HEK293 (cell line): Measurements from ENCODE around the gene PRAC2.

Experiments
- CTCF ChIA-PET: fragments of 350-600 bp; formaldehyde crosslinking; extraction: SDS; loops from one replicate; lab custom pipeline; 2021; ENCODE audit warnings: antibody characterized with exemption; lab: Yijun Ruan, JAX
- POLR2A ChIA-PET: fragments of 300-600 bp; formaldehyde crosslinking; extraction: SDS; loops from one replicate; lab custom pipeline; 2020; ENCODE audit warnings: antibody characterized with exemption, inconsistent platforms; lab: Yijun Ruan, JAX
- H3K27ac ChIP-seq: fragments of 200-500 bp; sonication (Bioruptor generic); 2 replicates; pipeline ENCODE4 v1.5.1; 2014; ENCODE audit warnings: low read depth, low read length, control low read depth, inconsistent platforms; ENCODE audit errors: extremely low read depth
- H3K36me3 ChIP-seq, 2 experiments: fragments of 200-500 bp in 1 of 2; sonication (Bioruptor generic) in 1 of 2; 1 replicate in 1 of 2; 2 replicates in 1 of 2; pipeline ENCODE4 v1.5.1; 2014 to 2017; ENCODE audit warnings: inconsistent platforms in 2 of 2, low read length in 2 of 2; ENCODE audit not compliant: control insufficient read depth in 2 of 2, insufficient read depth in 1 of 2
- H3K4me1 ChIP-seq: fragments of 200-500 bp; sonication (Bioruptor generic); 2 replicates; pipeline ENCODE4 v1.5.1; 2014; ENCODE audit warnings: mild to moderate bottlenecking, low read length, inconsistent platforms; ENCODE audit not compliant: control insufficient read depth, insufficient read depth
- H3K4me3 ChIP-seq: 2 replicates; pipeline ENCODE4 v1.5.1; 2011; ENCODE audit warnings: low read depth, mild to moderate bottlenecking, control low read depth, low read length, moderate library complexity
- H3K9me3 ChIP-seq: fragments of 200-500 bp; sonication (Bioruptor generic); 2 replicates; pipeline ENCODE4 v1.5.1; 2014; ENCODE audit warnings: low read depth, low read length, inconsistent platforms; ENCODE audit not compliant: control insufficient read depth, insufficient read depth
- AEBP2 ChIP-seq: fragments of 450-650 bp; formaldehyde crosslinking; IDR thresholded peaks from 2 replicates; pipeline ENCODE4 v1.5.1; 2016; ENCODE audit warnings: missing biosample characterization, missing genetic modification characterization, borderline replicate concordance
- IKZF3 ChIP-seq: fragments of 450-650 bp; IDR thresholded peaks from 2 replicates; pipeline ENCODE4 v1.5.0; 2018; ENCODE audit warnings: missing biosample characterization, mild to moderate bottlenecking, missing genetic modification characterization, moderate library complexity
- SCRT2 ChIP-seq: fragments of 450-650 bp; formaldehyde crosslinking; IDR thresholded peaks from 2 replicates; pipeline ENCODE4 v1.5.1; 2016; ENCODE audit warnings: missing biosample characterization, missing genetic modification characterization
- SP7 ChIP-seq: fragments of 450-650 bp; formaldehyde crosslinking; IDR thresholded peaks from 2 replicates; pipeline ENCODE4 v1.5.1; 2016; ENCODE audit warnings: missing biosample characterization, missing genetic modification characterization
- ZNF138 ChIP-seq: fragments of 450-650 bp; formaldehyde crosslinking; IDR thresholded peaks from 2 replicates; pipeline ENCODE4 v1.5.1; 2016; ENCODE audit warnings: missing biosample characterization, missing genetic modification characterization, borderline replicate concordance
- ZNF324 ChIP-seq: fragments of 450-650 bp; formaldehyde crosslinking; IDR thresholded peaks from 2 replicates; pipeline ENCODE4 v1.5.1; 2016; ENCODE audit warnings: missing biosample characterization, missing genetic modification characterization
- ZNF341 ChIP-seq: fragments of 450-650 bp; formaldehyde crosslinking; IDR thresholded peaks from 2 replicates; pipeline ENCODE4; 2016; ENCODE audit warnings: low read depth, missing biosample characterization, missing genetic modification characterization
- ZNF521 ChIP-seq: fragments of 450-650 bp; formaldehyde crosslinking; IDR thresholded peaks from 2 replicates; pipeline ENCODE4 v1.5.1; 2017; ENCODE audit warnings: missing biosample characterization, mild to moderate bottlenecking, missing genetic modification characterization
- ZNF585B ChIP-seq: fragments of 450-650 bp; formaldehyde crosslinking; IDR thresholded peaks from 2 replicates; pipeline ENCODE4 v1.5.1; 2016; ENCODE audit warnings: missing biosample characterization, missing genetic modification characterization
- ZNF664 ChIP-seq: fragments of 450-650 bp; formaldehyde crosslinking; IDR thresholded peaks from 2 replicates; pipeline ENCODE4 v1.5.1; 2016; ENCODE audit warnings: missing biosample characterization, missing genetic modification characterization
- ZNF791 ChIP-seq: fragments of 450-650 bp; formaldehyde crosslinking; IDR thresholded peaks from 2 replicates; pipeline ENCODE4 v1.5.1; 2016; ENCODE audit warnings: missing biosample characterization, missing genetic modification characterization
- ZSCAN4 ChIP-seq: fragments of 450-650 bp; formaldehyde crosslinking; IDR thresholded peaks from 2 replicates; pipeline ENCODE4 v1.5.1; 2017; ENCODE audit warnings: missing biosample characterization, missing genetic modification characterization
- ZSCAN5A ChIP-seq: fragments of 450-650 bp; formaldehyde crosslinking; IDR thresholded peaks from 2 replicates; pipeline ENCODE4 v1.5.1; 2016; ENCODE audit warnings: missing biosample characterization, missing genetic modification characterization
- TF ChIP-seq, protein P1 (sequence below): fragments of 450-650 bp; formaldehyde crosslinking; IDR thresholded peaks from 2 replicates; pipeline ENCODE4 v1.5.1; 2016; ENCODE audit warnings: missing biosample characterization, missing genetic modification characterization
- TF ChIP-seq, protein P2 (sequence below): fragments of 450-650 bp; formaldehyde crosslinking; IDR thresholded peaks from 2 replicates; pipeline ENCODE4 v1.5.1; 2016; ENCODE audit warnings: missing biosample characterization, missing genetic modification characterization
- TF ChIP-seq, protein P3 (sequence below): fragments of 450-650 bp; formaldehyde crosslinking; IDR thresholded peaks from 2 replicates; pipeline ENCODE4 v1.5.1; 2016; ENCODE audit warnings: missing biosample characterization, missing genetic modification characterization

PRAC2 gene

GRCh38 chr17:48726916-48727286 is 3.9 kb downstream of the PRAC2 start (continued):
- TF ChIP-seq, protein P1, sequence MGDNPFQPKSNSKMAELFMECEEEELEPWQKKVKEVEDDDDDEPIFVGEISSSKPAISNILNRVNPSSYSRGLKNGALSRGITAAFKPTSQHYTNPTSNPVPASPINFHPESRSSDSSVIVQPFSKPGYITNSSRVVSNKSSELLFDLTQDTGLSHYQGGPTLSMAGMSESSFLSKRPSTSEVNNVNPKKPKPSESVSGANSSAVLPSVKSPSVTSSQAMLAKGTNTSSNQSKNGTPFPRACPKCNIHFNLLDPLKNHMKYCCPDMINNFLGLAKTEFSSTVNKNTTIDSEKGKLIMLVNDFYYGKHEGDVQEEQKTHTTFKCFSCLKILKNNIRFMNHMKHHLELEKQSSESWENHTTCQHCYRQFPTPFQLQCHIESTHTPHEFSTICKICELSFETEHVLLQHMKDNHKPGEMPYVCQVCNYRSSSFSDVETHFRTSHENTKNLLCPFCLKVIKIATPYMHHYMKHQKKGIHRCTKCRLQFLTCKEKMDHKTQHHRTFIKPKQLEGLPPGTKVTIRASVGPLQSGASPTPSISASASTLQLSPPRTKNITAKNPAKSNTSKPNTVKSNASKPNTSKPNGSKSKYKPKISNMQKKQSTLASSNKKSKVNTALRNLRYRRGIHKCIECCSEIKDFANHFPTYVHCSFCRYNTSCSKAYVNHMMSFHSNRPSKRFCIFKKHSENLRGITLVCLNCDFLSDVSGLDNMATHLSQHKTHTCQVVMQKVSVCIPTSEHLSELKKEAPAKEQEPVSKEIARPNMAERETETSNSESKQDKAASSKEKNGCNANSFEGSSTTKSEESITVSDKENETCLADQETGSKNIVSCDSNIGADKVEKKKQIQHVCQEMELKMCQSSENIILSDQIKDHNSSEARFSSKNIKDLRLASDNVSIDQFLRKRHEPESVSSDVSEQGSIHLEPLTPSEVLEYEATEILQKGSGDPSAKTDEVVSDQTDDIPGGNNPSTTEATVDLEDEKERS (tag by site-specific recombination), result no peak
- no peak for TF ChIP-seq ZNF521 (tag by site-specific recombination)

DNA sequence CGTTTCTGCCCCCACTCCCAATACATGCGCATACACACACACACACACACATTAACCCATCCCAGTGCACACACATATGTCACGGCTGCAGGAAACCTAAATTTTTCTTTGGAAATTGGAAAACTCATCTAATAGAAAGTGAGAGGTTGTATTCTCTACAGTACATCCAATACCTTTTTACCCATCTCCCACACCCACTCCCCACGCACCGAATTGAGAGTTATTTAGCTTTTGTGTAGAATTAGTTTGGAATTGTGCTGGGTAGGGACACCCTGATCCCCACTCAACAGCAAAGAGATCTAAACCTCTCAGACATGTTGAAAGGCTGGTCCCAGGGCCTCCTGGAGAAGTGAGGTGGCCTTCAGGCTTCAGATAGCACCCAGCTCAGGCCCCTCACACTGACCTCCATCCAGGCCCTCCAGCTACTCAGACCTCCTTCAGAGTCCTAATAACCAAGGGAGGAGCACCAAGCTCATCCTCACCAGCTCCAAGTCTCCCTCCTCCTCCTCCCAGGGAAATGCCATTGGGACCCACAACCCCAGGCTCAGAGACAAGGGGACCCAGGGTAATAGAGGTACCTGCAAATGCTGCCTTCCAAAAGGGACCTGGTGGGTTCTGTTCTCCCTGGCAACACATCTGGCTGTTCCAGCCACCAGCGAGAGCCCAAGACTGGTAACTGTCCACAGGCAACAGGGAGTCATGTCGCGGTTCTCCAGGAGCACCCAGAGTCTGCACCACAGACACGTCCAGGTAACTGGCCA is 4.6 kb downstream of the PRAC2 start:
- CTCF ChIA-PET, result interaction anchor here (0.6 to 14.1 kb wide), 11 partner anchors 10 to 305 kb away, joined by 3 to 246 read pairs (median 4); no protein-coding TSS in a partner anchor
- H3K4me1 ChIP-seq, result peaks cover 7% of the 10 kb centered on the region

DNA sequence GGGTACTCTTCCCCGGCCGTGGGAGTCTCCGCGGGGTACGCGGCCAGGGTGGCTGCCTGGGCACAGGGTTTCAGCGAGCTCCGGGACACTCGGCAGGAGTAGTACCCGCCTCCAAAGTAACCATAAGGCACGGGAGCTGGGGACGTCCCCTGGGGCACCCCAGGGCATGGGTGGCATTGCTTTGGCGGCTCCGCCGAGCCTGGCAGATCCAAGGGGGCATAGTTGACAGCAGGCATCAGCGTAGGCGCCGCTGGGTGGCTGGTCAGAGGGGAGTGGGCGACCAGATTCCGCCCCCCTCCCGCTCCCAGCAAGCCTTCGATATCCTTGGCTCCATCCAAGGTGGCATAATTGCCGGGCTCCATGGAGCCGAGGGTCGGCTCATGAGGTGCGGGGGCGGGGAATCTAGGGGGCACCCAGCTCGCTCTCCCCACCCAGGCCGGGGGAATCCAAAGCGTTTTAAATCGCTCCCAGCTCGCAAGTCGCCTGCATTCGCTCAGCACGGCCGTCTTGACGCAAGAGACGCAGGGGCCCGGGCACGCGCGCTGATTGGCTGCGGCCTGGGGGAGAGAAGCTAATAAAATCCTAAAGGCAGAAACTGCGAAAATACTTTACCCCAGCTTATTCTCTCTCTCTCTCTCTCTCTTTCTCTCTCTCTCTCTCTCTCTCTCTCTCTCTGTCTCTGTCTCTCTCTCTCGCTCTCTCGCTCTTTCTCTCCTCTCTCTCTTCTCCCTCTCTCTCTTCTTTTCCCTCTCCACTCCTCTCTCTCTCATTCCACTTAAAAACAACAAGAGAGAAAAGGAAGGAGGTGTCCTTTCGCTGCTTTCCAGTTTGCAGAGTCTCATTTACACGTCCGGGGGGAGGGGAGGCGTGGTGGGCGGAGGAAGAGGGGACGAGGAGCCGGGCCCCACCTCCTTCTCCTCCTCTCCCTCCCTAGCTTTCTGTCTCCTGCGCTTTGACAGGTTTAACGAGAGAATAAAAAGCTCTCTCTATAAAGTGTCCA is 5.5 kb downstream of the PRAC2 start, which contains the start of gene HOXB13:
HOXB13 (minus strand) TSS at position 519 of the 1,000 bp plus-strand sequence; CDS start at position 362, 157 bp downstream.
- Histone ChIP-seq H3K27ac (peak within 1 kb of the TSS; percentile 85), H3K4me1 (peaks cover 7% of the 10 kb centered on the region), H3K9me3 (no peaks in the 10 kb centered on the region), H3K36me3 (peaks cover 0 to 22% of the 10 kb centered on the region in 2 experiments; a peak in 1 of 3 replicates), H3K4me3 (peak within 1 kb of the TSS; percentile 72)
- ChIA-PET POLR2A (interaction anchor here (0.6 to 2.0 kb wide), 11 partner anchors 8 to 946 kb away, joined by 3 to 10 read pairs (median 4); no protein-coding TSS in a partner anchor), CTCF (interaction anchor here (0.6 to 14.1 kb wide), 13 partner anchors 9 to 215 kb away, joined by 3 to 246 read pairs (median 5); no protein-coding TSS in a partner anchor)
- TF ChIP-seq SP7 (tag by site-specific recombination) (peak; percentile 98), ZNF585B (tag by site-specific recombination) (no peak; the same call in 1 of the 2 replicates), SCRT2 (no peak), IKZF3 (no peak; the same call in 1 of the 2 replicates), ZNF664 (peak; percentile 91), ZNF791 (peak; percentile 76; the same call in 1 of the 2 replicates), AEBP2 (tag by site-specific recombination) (no peak), ZNF138 (peak; percentile 15; the same call in 1 of the 2 replicates)
- TF ChIP-seq, protein P2, sequence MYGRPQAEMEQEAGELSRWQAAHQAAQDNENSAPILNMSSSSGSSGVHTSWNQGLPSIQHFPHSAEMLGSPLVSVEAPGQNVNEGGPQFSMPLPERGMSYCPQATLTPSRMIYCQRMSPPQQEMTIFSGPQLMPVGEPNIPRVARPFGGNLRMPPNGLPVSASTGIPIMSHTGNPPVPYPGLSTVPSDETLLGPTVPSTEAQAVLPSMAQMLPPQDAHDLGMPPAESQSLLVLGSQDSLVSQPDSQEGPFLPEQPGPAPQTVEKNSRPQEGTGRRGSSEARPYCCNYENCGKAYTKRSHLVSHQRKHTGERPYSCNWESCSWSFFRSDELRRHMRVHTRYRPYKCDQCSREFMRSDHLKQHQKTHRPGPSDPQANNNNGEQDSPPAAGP (tag by site-specific recombination), result peak; percentile 93
- TF ChIP-seq, protein P3, sequence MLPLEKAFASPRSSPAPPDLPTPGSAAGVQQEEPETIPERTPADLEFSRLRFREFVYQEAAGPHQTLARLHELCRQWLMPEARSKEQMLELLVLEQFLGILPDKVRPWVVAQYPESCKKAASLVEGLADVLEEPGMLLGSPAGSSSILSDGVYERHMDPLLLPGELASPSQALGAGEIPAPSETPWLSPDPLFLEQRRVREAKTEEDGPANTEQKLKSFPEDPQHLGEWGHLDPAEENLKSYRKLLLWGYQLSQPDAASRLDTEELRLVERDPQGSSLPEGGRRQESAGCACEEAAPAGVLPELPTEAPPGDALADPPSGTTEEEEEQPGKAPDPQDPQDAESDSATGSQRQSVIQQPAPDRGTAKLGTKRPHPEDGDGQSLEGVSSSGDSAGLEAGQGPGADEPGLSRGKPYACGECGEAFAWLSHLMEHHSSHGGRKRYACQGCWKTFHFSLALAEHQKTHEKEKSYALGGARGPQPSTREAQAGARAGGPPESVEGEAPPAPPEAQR (tag by site-specific recombination), result peak; percentile 99

More for the DNA sequence above, 4.6 kb downstream of the PRAC2 start:
- Histone ChIP-seq H3K4me3 (peak overlapping the region; percentile 72), H3K36me3 (peaks cover 0 to 22% of the 10 kb centered on the region in 2 experiments; a peak in 1 of 3 replicates), H3K9me3 (no peaks in the 10 kb centered on the region), H3K27ac (no peak overlapping the region; the same call in 1 of the 2 replicates)
- POLR2A ChIA-PET, result interaction anchor here (0.8 to 2.0 kb wide), 3 partner anchors 57 to 151 kb away, joined by 4 to 10 read pairs (median 5); no protein-coding TSS in a partner anchor
- TF ChIP-seq ZNF341 (tag by site-specific recombination) (peak; percentile 66), ZNF324 (tag by site-specific recombination) (no peak), ZSCAN4 (tag by site-specific recombination) (peak; percentile 72), ZSCAN5A (no peak)
